ENCODE data around the gene SLC6A20. TPM values are rescaled to one million over a fixed set of nuclear protein-coding genes. Genes with fewer than 3 reads are reported as not detected.
"Not testable (repeated sequence)": the region's sequence is repeated elsewhere in the genome, so short reads cannot be mapped to it uniquely, and the experiment has no call there.

SLC6A20 gene
- total RNA-seq, 1 experiment from 2014 or later, result not detected

- DNase-seq (ENCODE audit: low spot score), result no peak
These were observed 36.5 kb downstream of the SLC6A20 start for GRCh38 chr3:45759851-45760250.

- no peak for DNase-seq (ENCODE audit: low spot score)
These were observed 37.5 kb downstream of the SLC6A20 start for GRCh38 chr3:45758871-45759270.

GRCh38 chr3:45757141-45757540, 39.2 kb downstream of the SLC6A20 start:
- DNase-seq (ENCODE audit: low spot score), result not testable (repeated sequence)

- no peak for DNase-seq (ENCODE audit: low spot score)
These were observed 40.3 kb downstream of the SLC6A20 start for GRCh38 chr3:45756055-45756454.

GRCh38 chr3:45754461-45754860, 41.9 kb downstream of the SLC6A20 start:
- no peak for DNase-seq (ENCODE audit: low spot score)

GRCh38 chr3:45753095-45753494, 43.2 kb downstream of the SLC6A20 start:
- no peak for DNase-seq (ENCODE audit: low spot score)

GRCh38 chr3:45751537-45752242, 44.6 kb downstream of the SLC6A20 start:
- no peak for DNase-seq (ENCODE audit: low spot score)

- no peak for DNase-seq (ENCODE audit: low spot score)
These were observed 46.5 kb downstream of the SLC6A20 start for GRCh38 chr3:45749880-45750279.

GRCh38 chr3:45749036-45749600, 47.2 kb downstream of the SLC6A20 start:
- DNase-seq (ENCODE audit: low spot score), result not testable (repeated sequence)

GRCh38 chr3:45748068-45748467, 48.3 kb downstream of the SLC6A20 start:
- no peak for DNase-seq (ENCODE audit: low spot score)

- DNase-seq (ENCODE audit: low spot score), result no peak
These were observed 49.3 kb downstream of the SLC6A20 start for GRCh38 chr3:45746777-45747622.

GRCh38 chr3:45746165-45746776, 50.1 kb downstream of the SLC6A20 start:
- no peak for DNase-seq (ENCODE audit: low spot score)

- DNase-seq (ENCODE audit: low spot score), result no peak
These were observed 53.8 kb downstream of the SLC6A20 start for GRCh38 chr3:45742461-45743089.

GRCh38 chr3:45741742-45742460, 54.4 kb downstream of the SLC6A20 start:
- DNase-seq (ENCODE audit: low spot score), result no peak

- no peak for DNase-seq (ENCODE audit: low spot score)
These were observed 55.1 kb downstream of the SLC6A20 start for GRCh38 chr3:45741247-45741646.

- DNase-seq (ENCODE audit: low spot score), result no peak
These were observed 56.3 kb downstream of the SLC6A20 start for GRCh38 chr3:45739991-45740390.

- DNase-seq (ENCODE audit: low spot score), result no peak
These were observed 59.1 kb downstream of the SLC6A20 start for GRCh38 chr3:45737234-45737633.

- DNase-seq (ENCODE audit: low spot score), result no peak
These were observed 59.6 kb downstream of the SLC6A20 start for GRCh38 chr3:45736707-45737106.

- no peak for DNase-seq (ENCODE audit: low spot score)
These were observed 65.8 kb downstream of the SLC6A20 start for GRCh38 chr3:45730409-45731154.

- no peak for DNase-seq (ENCODE audit: low spot score)
These were observed 66.7 kb downstream of the SLC6A20 start for GRCh38 chr3:45729614-45730013.
